ENCODE results near the gene TEX11.

- no peak for TF ChIP-seq CTCF (IDR thresholded peaks at IDR 0.05)
- no peak for TF ChIP-seq EP300 (IDR thresholded peaks at IDR 0.05)
- TF ChIP-seq POLR2A (IDR thresholded peaks at IDR 0.05): no peak
Observed at GRCh38 chrX:70675284-70675683, 233.2 kb downstream of the TEX11 start.

Data from ovary (tissue), 3 donors.